AG09309 (cell line): ENCODE results near the gene CHSY1.
A peak's percentile ranks its signal among the peaks of the same experiment; 100 is the strongest.

ENCODE experiments used
- DNase-seq: peaks from one replicate; pipeline ENCODE4 v3.0.0-alpha.2; 2010; ENCODE audit warnings: low read depth
- H3K4me3 ChIP-seq: 2 replicates; pipeline ENCODE4 v1.5.1; 2011; ENCODE audit warnings: mild to moderate bottlenecking, low read depth, low read length, moderate library complexity; ENCODE audit not compliant: control insufficient read depth
- CTCF ChIP-seq: IDR thresholded peaks from 2 replicates; pipeline ENCODE4 v1.5.1; 2011; ENCODE audit warnings: mild to moderate bottlenecking, low read depth, low read length, inconsistent platforms; ENCODE audit not compliant: insufficient read depth, control insufficient read depth; ENCODE audit errors: missing control alignments

Gene CHSY1

GRCh38 chr15:101277038-101277822 is 25.4 kb upstream of the CHSY1 start, which contains the start of gene SELENOS:
TSS of gene SELENOS (minus strand) at chr15:101277485. CDS start at chr15:101277417, 68 bp downstream.
- TF ChIP-seq CTCF, result no peak
- no peak for DNase-seq
- peak within 1 kb of the TSS; percentile 58 for H3K4me3 ChIP-seq

GRCh38 chr15:101276501-101277037 is 24.7 kb upstream of the CHSY1 start:
- peak; percentile 38 for TF ChIP-seq CTCF
- DNase-seq, result no peak
- peak overlapping the region; percentile 58 for H3K4me3 ChIP-seq

- no peak for TF ChIP-seq CTCF
- H3K4me3 ChIP-seq, result no peak overlapping the region
- no peak for DNase-seq
Measured at GRCh38 chr15:101275018-101275417, 23.2 kb upstream of the CHSY1 start.

GRCh38 chr15:101273534-101273933 is 21.7 kb upstream of the CHSY1 start:
- DNase-seq, result no peak
- no peak for TF ChIP-seq CTCF
- H3K4me3 ChIP-seq, result no peak overlapping the region

- no peak for TF ChIP-seq CTCF
- no peak for DNase-seq
- H3K4me3 ChIP-seq, result no peak overlapping the region
Measured at GRCh38 chr15:101272584-101272983, 20.7 kb upstream of the CHSY1 start.

- DNase-seq, result no peak
- no peak overlapping the region for H3K4me3 ChIP-seq
- peak; percentile 21 for TF ChIP-seq CTCF
Measured at GRCh38 chr15:101269479-101270223, 17.8 kb upstream of the CHSY1 start.
